ENCODE data around the gene CHSY1. TPM values are rescaled to one million over a fixed set of nuclear protein-coding genes. Genes with fewer than 3 reads are reported as not detected.

The CHSY1 gene
- total RNA-seq, 1 donor from 2014 or later: 23.3 TPM

- Histone ChIP-seq H3K4me1 (peaks cover 10% of the 10 kb centered on the region), H3K79me2 (ENCODE audit: low read depth) (no peaks in the 10 kb centered on the region), H3K27me3 (no peaks in the 10 kb centered on the region), H3K9me3 (ENCODE audit: low read depth) (no peaks in the 10 kb centered on the region), H3K36me3 (no peaks in the 10 kb centered on the region), H3K9ac (no peak overlapping the region), H3K4me3 (no peak overlapping the region), H3K4me2 (no peak overlapping the region), H4K20me1 (ENCODE audit: low read depth) (no peaks in the 10 kb centered on the region), H2AFZ (replicated peaks) (no peak overlapping the region), H3F3A (ENCODE audit: low read depth) (peaks cover 17% of the 10 kb centered on the region), H3K27ac (no peak overlapping the region)
- no peak for DNase-seq (ENCODE audit: low spot score)
- H3K4me3 Mint-ChIP-seq: no peak overlapping the region
- H3K36me3 Mint-ChIP-seq: peaks cover 1% of the 10 kb centered on the region
- H3K27ac Mint-ChIP-seq: no peak overlapping the region
- TF ChIP-seq EZH2phosphoT487 (IDR thresholded peaks at IDR 0.05): no peak
- no peak for TF ChIP-seq CTCF (IDR thresholded peaks at IDR 0.05)
- TF ChIP-seq EZH2 (IDR thresholded peaks at IDR 0.05): no peak
- peaks cover 15% of the 10 kb centered on the region for H3K9me3 Mint-ChIP-seq
- peaks cover 21% of the 10 kb centered on the region for H3K4me1 Mint-ChIP-seq
- H3K27me3 Mint-ChIP-seq (ENCODE audit: insufficient read depth, low read depth): peaks cover 9% of the 10 kb centered on the region
These were observed 120.1 kb downstream of the CHSY1 start for GRCh38 chr15:101131489-101132389.

- no peak overlapping the region for H3K4me3 Mint-ChIP-seq
- Histone ChIP-seq H3K4me2 (no peak overlapping the region), H4K20me1 (ENCODE audit: low read depth) (no peaks in the 10 kb centered on the region), H3F3A (ENCODE audit: low read depth) (peaks cover 28% of the 10 kb centered on the region), H3K79me2 (ENCODE audit: low read depth) (no peaks in the 10 kb centered on the region), H3K27ac (no peak overlapping the region), H2AFZ (replicated peaks) (no peak overlapping the region), H3K9ac (no peak overlapping the region), H3K4me1 (peaks cover 18% of the 10 kb centered on the region), H3K4me3 (no peak overlapping the region), H3K36me3 (no peaks in the 10 kb centered on the region), H3K27me3 (no peaks in the 10 kb centered on the region), H3K9me3 (ENCODE audit: low read depth) (no peaks in the 10 kb centered on the region)
- H3K9me3 Mint-ChIP-seq: peaks cover 15% of the 10 kb centered on the region
- TF ChIP-seq EZH2phosphoT487 (IDR thresholded peaks at IDR 0.05): no peak
- TF ChIP-seq EZH2 (IDR thresholded peaks at IDR 0.05): no peak
- no peak for TF ChIP-seq CTCF (IDR thresholded peaks at IDR 0.05)
- H3K36me3 Mint-ChIP-seq: no peaks in the 10 kb centered on the region
- H3K27ac Mint-ChIP-seq: no peak overlapping the region
- peaks cover 32% of the 10 kb centered on the region for H3K4me1 Mint-ChIP-seq
- peaks cover 5% of the 10 kb centered on the region for H3K27me3 Mint-ChIP-seq (ENCODE audit: insufficient read depth, low read depth)
- DNase-seq (ENCODE audit: low spot score): no peak
These were observed 121.9 kb downstream of the CHSY1 start for GRCh38 chr15:101129851-101130380.

GRCh38 chr15:101128221-101129015 is 123.4 kb downstream of the CHSY1 start:
- Histone ChIP-seq H3K36me3 (no peaks in the 10 kb centered on the region), H4K20me1 (ENCODE audit: low read depth) (no peaks in the 10 kb centered on the region), H3K4me2 (no peak overlapping the region), H3K9me3 (ENCODE audit: low read depth) (no peaks in the 10 kb centered on the region), H3K4me1 (peaks cover 18% of the 10 kb centered on the region), H3K79me2 (ENCODE audit: low read depth) (no peaks in the 10 kb centered on the region), H2AFZ (replicated peaks) (no peak overlapping the region), H3K27me3 (no peaks in the 10 kb centered on the region), H3F3A (ENCODE audit: low read depth) (peaks cover 28% of the 10 kb centered on the region), H3K4me3 (no peak overlapping the region), H3K27ac (no peak overlapping the region), H3K9ac (no peak overlapping the region)
- peaks cover 5% of the 10 kb centered on the region for H3K27me3 Mint-ChIP-seq (ENCODE audit: insufficient read depth, low read depth)
- no peak for DNase-seq (ENCODE audit: low spot score)
- no peaks in the 10 kb centered on the region for H3K36me3 Mint-ChIP-seq
- TF ChIP-seq CTCF (IDR thresholded peaks at IDR 0.05) (no peak), EZH2 (IDR thresholded peaks at IDR 0.05) (no peak), EZH2phosphoT487 (IDR thresholded peaks at IDR 0.05) (no peak)
- H3K4me1 Mint-ChIP-seq: peaks cover 31% of the 10 kb centered on the region
- peaks cover 8% of the 10 kb centered on the region for H3K9me3 Mint-ChIP-seq
- no peak overlapping the region for H3K27ac Mint-ChIP-seq
- no peak overlapping the region for H3K4me3 Mint-ChIP-seq

All from neural progenitor cell (in vitro differentiated cells).